Stomach (tissue), 4 donors: Measurements from ENCODE around the gene PGLYRP2.

Experiments used
- CTCF ChIP-seq, 7 experiments: fragments of 450-650 bp in 4 of 7; fragments of 200-600 bp in 3 of 7; sonication (generic) in 3 of 7; IDR thresholded peaks; one replicate each; pipeline ENCODE4 v1.5.1; 2016 to 2019; ENCODE audit warnings: antibody characterized with exemption in 7 of 7, control low read depth in 2 of 7, mild to moderate bottlenecking in 1 of 7
- EP300 ChIP-seq: sonication (generic); formaldehyde crosslinking; IDR thresholded peaks from one replicate; pipeline ENCODE4 v1.6.1; 2017; ENCODE audit warnings: antibody characterized with exemption
- POLR2A ChIP-seq, 4 donors: fragments of 450-650 bp; IDR thresholded peaks; one replicate each; pipeline ENCODE4 v1.6.1; 2016; ENCODE audit warnings: antibody characterized with exemption in 4 of 4, control low read depth in 2 of 4, mild to moderate bottlenecking in 1 of 4, moderate library complexity in 1 of 4
- POLR2AphosphoS5 ChIP-seq, 3 donors: sonication (generic); formaldehyde crosslinking; IDR thresholded peaks; one replicate each; pipeline ENCODE4 v1.6.1; 2016; ENCODE audit warnings: antibody characterized with exemption in 3 of 3

GRCh38 chr19:15471639-15472101, 7.6 kb downstream of the PGLYRP2 start:
- no peak for TF ChIP-seq CTCF (IDR thresholded peaks at IDR 0.05)
- TF ChIP-seq POLR2A (IDR thresholded peaks at IDR 0.05): no peak
- no peak for TF ChIP-seq EP300
- TF ChIP-seq POLR2AphosphoS5 (IDR thresholded peaks at IDR 0.05): no peak
